Stimulated activated memory B cell treated with anti-CD40 and anti-IgM and Interleukin-4, amounts not matched to agents 10 μg/mL and 1 μg/mL and 100 μg/mL, for 72 hours (primary cell): ENCODE measurements around the gene HPS4.

Source experiments
- ATAC-seq: fragments of 150-1000 bp; cut with Tn5 transposase; 2 replicates; pipeline ENCODE4 v1.10.0; 2021
- H3K27ac Mint-ChIP-seq: one replicate; pipeline ENCODE4 v1.8.0; 2022; ENCODE audit warnings: mild to moderate bottlenecking, mixed read lengths
- H3K27me3 Mint-ChIP-seq: one replicate; pipeline ENCODE4 v1.8.0; 2022; ENCODE audit warnings: mixed read lengths
- H3K36me3 Mint-ChIP-seq: one replicate; pipeline ENCODE4 v1.8.0; 2022; ENCODE audit warnings: mixed read lengths
- H3K4me1 Mint-ChIP-seq: one replicate; pipeline ENCODE4 v1.8.0; 2022; ENCODE audit warnings: mixed read lengths
- H3K4me3 Mint-ChIP-seq: one replicate; pipeline ENCODE4 v1.8.0; 2022; ENCODE audit warnings: mild to moderate bottlenecking, moderate library complexity, mixed read lengths
- H3K9me3 Mint-ChIP-seq: one replicate; pipeline ENCODE4 v1.8.0; 2022; ENCODE audit warnings: mixed read lengths

HPS4 gene

DNA sequence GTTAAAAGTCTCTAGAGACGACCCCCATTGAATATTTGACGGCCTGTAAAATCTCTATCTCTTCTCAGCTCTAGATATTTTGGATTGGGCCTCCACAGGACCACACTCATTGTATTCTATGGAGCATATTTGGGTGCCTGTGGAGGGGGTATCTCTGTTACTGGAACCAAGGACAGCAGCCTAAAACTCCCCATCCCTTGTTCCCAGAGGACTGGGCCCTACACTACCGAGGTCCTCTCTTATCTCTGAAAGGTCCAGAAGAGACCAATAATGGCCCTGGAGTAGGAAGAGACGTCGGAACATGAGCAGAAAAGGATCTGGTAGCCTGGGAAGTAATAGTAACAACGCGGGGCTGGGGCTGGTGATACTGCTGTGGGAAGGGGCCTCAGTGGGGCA lies 542 bp downstream of the HPS4 start:
- peak overlapping the region; percentile 90 for H3K4me3 Mint-ChIP-seq
- H3K27me3 Mint-ChIP-seq: no peaks in the 10 kb centered on the region
- H3K27ac Mint-ChIP-seq: peak overlapping the region; percentile 98
- peaks cover 7% of the 10 kb centered on the region for H3K36me3 Mint-ChIP-seq
- H3K9me3 Mint-ChIP-seq: no peaks in the 10 kb centered on the region
- H3K4me1 Mint-ChIP-seq: peaks cover 68% of the 10 kb centered on the region
- ATAC-seq: no peak

DNA sequence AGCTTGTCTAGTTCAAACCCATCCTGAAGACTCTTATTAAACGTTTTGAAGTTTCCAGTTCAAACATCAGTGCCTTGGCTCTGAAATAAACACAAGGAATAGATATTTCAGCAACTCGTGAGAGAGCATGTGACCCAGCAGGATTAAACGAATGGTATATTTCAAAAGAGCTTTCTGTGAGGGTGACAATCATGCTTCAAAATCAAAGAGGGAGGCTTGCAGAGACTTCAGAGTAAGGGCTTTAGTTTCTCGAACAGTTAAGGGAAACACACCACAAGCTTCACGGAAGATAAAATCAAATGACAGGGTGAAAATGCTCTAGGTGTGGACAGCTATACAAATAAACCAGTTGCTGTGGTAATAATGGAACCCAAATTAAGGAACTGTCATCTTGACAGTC lies 1.4 kb downstream of the HPS4 start:
- no peak for ATAC-seq
- H3K36me3 Mint-ChIP-seq: peaks cover 11% of the 10 kb centered on the region
- no peaks in the 10 kb centered on the region for H3K27me3 Mint-ChIP-seq
- peak overlapping the region; percentile 98 for H3K27ac Mint-ChIP-seq
- peaks cover 75% of the 10 kb centered on the region for H3K4me1 Mint-ChIP-seq
- peak overlapping the region; percentile 90 for H3K4me3 Mint-ChIP-seq
- no peaks in the 10 kb centered on the region for H3K9me3 Mint-ChIP-seq

DNA sequence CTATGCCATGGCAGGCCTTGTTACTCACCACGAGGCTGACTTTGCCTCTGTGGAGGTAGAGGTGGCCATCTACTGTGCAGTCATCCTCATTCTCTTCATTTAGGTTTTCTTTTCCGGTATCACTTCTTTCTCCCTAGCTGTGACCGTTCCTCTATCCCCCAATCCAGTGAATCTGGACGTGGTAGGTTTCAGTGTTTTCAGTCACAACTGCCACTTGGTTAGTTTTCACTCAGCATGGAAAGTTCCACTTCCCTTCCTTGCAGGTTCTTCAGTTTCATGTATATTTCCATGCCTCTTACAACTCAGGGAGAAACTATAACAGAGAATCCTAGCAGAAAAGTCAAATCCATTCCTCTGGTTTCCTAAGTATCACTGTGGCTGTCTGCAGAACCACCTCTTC lies 1.9 kb downstream of the HPS4 start:
- Mint-ChIP-seq H3K36me3 (peaks cover 16% of the 10 kb centered on the region), H3K27ac (peak overlapping the region; percentile 98), H3K9me3 (no peaks in the 10 kb centered on the region), H3K4me1 (peaks cover 79% of the 10 kb centered on the region), H3K27me3 (no peaks in the 10 kb centered on the region), H3K4me3 (peak overlapping the region; percentile 90)
- peak; percentile 49 for ATAC-seq

DNA sequence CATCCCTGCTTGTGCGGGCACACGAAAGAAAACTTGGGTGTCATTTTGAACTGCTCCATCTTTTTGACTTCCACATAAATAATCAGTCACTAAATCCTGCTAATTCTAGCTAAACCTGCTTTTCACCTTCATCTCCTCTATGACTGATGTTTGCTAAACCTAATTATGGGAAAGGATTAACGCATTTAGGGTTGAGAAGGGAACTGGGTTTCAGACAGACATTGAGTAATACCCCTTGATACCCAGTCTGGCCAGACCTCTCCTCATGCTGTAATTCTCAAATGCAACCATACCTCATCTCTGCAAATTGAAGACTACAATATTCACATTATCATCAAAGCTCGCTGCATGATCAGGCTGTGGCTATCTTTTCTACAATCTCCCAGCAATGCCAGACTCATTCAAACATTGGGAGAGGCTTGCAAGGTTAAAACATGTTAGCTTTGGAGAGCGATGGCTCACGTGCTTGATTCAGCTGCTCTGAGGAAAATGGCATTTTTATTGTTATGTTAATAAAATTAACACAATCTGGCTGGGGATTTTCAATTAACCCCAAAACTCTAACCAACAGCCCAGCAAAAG lies 2.4 kb downstream of the HPS4 start:
- H3K27ac Mint-ChIP-seq: peak overlapping the region; percentile 98
- no peak for ATAC-seq
- H3K4me3 Mint-ChIP-seq: peak overlapping the region; percentile 55
- H3K27me3 Mint-ChIP-seq: no peaks in the 10 kb centered on the region
- no peaks in the 10 kb centered on the region for H3K9me3 Mint-ChIP-seq
- peaks cover 77% of the 10 kb centered on the region for H3K4me1 Mint-ChIP-seq
- H3K36me3 Mint-ChIP-seq: peaks cover 20% of the 10 kb centered on the region

DNA sequence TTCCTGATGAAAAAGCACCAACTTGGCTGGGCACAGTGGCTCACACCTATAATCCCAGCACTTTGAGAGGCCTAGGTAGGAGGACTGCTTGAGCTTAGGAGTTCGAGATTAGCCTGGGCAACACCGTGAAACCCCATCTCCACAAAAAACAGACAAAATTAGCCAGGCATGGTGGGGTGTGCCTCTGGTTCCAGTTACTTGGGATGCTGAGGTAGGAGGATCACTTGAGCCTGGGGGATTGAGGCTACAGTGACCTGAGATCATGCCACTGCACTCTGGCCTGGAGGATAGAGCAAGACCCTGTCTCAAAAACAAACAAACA lies 3.0 kb downstream of the HPS4 start:
- peak overlapping the region; percentile 98 for H3K27ac Mint-ChIP-seq
- no peaks in the 10 kb centered on the region for H3K9me3 Mint-ChIP-seq
- no peaks in the 10 kb centered on the region for H3K27me3 Mint-ChIP-seq
- H3K36me3 Mint-ChIP-seq: peaks cover 20% of the 10 kb centered on the region
- peaks cover 71% of the 10 kb centered on the region for H3K4me1 Mint-ChIP-seq
- H3K4me3 Mint-ChIP-seq: peak overlapping the region; percentile 47
- no peak for ATAC-seq

DNA sequence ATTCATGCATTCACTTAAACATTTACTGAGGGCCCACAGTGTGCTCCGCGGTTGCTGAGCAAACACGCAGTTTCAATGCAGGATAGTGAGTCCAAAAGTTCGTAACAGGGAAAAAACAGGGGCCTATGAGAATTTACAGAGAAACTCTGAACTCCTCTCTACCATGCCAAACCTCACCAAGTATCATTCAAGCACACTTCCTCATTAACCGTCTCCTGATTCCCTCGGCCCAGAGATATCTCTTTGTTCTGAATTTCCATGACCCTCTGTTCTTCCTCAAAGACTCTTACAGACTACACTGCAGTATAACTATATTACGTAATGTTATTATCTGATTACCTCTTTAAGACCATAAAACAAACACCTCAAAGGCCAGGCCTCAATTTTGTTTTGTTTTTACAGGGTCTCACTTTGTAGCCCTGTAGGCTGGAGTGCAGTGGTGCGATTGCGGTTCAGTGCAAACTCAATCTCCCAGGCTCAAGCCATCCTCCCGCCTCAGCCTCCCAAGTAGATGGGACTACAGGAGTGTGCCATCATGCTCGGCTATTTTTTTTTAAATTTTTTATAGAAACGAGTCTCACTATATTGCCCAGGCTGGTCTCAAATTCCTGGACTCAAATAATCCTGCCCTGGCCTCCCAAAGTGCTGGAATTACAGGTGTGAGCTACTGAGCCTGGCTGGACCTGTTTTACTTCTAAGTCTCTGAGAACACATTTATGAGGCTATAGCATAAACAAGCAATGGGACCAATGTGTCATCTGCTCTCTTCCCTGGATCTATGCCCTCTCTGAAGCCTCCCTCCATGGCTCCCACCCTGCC lies 3.6 kb downstream of the HPS4 start:
- no peaks in the 10 kb centered on the region for H3K9me3 Mint-ChIP-seq
- H3K27ac Mint-ChIP-seq: peak overlapping the region; percentile 98
- peaks cover 65% of the 10 kb centered on the region for H3K4me1 Mint-ChIP-seq
- H3K4me3 Mint-ChIP-seq: peak overlapping the region; percentile 67
- no peak for ATAC-seq
- H3K27me3 Mint-ChIP-seq: no peaks in the 10 kb centered on the region
- peaks cover 20% of the 10 kb centered on the region for H3K36me3 Mint-ChIP-seq

DNA sequence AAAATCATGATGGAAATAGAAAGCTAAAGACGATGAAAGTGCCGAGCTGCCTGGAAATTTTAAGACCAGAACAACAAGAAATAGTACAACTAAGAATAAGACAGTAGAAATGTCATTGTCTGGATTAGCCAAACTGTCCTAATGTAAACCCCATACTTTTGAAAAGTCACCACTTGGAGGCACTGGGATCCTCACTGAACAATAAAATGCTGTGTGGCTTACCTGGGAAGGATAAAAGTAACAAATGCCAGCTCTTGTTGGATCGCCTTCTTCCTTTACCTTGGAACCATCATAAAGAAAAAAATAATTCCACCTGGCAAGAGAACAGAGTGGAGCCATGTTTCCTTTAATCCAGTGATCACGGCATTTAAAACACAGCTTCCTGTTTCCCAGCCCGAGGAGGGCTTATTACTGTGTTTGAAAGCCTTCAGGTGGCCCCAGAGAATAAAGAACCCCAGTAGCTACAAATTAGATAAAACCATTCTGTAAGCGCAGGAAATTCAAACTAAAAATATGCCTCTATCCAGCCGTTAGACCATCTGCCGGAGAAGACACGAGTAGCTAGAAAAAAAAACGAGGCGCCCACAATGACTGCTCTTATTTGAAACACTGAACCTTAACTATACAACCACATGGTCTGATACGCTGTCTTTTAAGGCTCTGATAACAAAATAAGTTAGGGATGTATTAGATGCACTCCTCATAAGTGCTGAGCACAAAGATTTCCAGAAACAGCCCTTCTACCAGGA lies 4.4 kb downstream of the HPS4 start:
- H3K4me1 Mint-ChIP-seq: peaks cover 64% of the 10 kb centered on the region
- peak overlapping the region; percentile 67 for H3K4me3 Mint-ChIP-seq
- peaks cover 26% of the 10 kb centered on the region for H3K36me3 Mint-ChIP-seq
- H3K27ac Mint-ChIP-seq: peak overlapping the region; percentile 98
- H3K9me3 Mint-ChIP-seq: no peaks in the 10 kb centered on the region
- H3K27me3 Mint-ChIP-seq: no peaks in the 10 kb centered on the region
- ATAC-seq: no peak

DNA sequence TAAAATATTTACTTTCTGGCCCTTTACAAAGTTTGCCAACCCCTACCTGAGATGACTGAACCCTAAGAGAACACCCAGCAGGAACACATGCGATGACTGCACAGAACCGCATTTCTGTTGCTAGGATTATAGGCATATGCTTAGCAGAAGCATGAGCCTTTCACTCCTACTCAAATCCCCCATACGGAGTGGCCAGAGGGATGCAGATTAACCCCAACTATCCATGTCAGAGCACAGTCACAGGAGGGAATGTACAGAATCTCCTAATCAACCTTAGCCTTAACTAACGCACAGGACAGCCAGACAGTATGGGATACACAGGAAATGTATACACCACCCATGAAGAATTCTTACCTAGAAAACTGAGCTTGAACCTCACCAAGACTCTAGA lies 6.2 kb downstream of the HPS4 start:
- Mint-ChIP-seq H3K36me3 (peaks cover 39% of the 10 kb centered on the region), H3K4me1 (peaks cover 54% of the 10 kb centered on the region), H3K4me3 (no peak overlapping the region), H3K27me3 (no peaks in the 10 kb centered on the region), H3K9me3 (no peaks in the 10 kb centered on the region), H3K27ac (peak overlapping the region; percentile 98)
- no peak for ATAC-seq

DNA sequence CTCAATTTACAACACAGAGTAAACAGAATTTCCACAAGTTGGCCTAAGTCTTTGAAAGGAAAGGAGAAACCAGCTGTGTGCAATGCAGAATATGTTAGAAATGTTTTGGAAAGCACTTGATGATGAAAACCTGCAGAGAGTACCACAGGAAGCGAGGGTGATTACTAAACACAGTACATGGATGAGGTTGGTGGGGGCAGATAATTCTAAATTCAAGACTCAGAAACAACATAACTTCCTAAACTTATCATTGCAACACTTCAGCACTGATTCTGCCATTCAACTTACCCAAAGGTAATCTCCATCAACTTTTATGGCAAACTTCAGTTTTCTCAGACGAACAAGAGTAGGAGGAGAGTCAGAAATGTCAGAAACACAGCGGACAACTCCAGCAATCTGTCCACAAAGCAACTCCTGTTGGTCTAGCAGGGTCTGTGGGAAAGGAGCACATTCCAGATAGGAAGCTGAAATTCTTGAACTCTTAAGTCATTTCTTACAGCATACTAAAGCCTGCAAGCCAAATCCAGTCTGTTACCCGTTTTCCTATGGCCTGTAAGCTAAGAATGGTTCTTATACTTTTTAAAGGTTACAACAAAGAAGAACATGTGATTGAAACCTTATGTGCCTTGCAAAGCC lies 6.8 kb downstream of the HPS4 start:
- Mint-ChIP-seq H3K4me3 (no peak overlapping the region), H3K27ac (no peak overlapping the region), H3K36me3 (peaks cover 39% of the 10 kb centered on the region), H3K27me3 (no peaks in the 10 kb centered on the region), H3K4me1 (peaks cover 48% of the 10 kb centered on the region), H3K9me3 (no peaks in the 10 kb centered on the region)
- ATAC-seq: no peak

DNA sequence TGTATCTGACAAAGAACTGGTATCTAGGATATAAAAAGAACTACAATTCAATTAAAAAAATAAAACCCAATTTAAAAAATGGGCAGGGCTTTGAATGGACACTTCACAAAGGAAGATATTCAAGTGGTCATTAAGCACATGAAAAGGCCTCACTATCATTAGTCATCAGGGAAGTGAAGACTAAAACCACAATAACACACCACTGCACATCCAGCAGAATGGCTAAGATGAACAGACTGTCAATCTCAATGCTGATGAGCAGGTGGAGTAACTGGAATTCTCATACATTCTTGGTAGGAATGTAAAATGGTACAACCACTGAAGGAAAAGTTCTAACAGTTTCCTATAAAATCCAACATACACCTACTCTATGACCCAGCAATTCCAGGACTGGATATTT lies 8.9 kb downstream of the HPS4 start:
- H3K27me3 Mint-ChIP-seq: no peaks in the 10 kb centered on the region
- H3K4me1 Mint-ChIP-seq: peaks cover 27% of the 10 kb centered on the region
- no peak overlapping the region for H3K27ac Mint-ChIP-seq
- H3K4me3 Mint-ChIP-seq: no peak overlapping the region
- ATAC-seq: no peak
- H3K36me3 Mint-ChIP-seq: peaks cover 45% of the 10 kb centered on the region
- H3K9me3 Mint-ChIP-seq: no peaks in the 10 kb centered on the region

DNA sequence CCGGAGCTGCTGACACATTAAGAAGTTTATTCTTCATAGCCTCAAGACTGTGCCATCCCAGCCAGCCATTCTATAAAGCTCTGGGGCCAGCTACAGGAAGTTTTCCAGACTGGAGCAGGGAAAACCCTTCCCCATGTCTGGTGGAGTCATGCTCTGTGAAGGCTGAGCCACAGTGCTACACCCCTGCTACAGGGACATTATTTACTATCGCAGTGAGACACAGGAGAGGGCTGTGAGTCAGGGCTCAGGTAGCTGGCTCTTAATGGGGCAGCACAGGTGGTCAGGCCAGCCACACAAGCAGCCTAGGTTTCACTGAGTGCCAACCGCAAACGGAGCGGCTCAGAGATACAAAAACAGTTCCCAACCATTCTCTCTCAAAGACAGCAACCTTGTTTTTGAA lies 12.1 kb downstream of the HPS4 start:
- no peak for ATAC-seq
- Mint-ChIP-seq H3K27ac (no peak overlapping the region), H3K9me3 (no peaks in the 10 kb centered on the region), H3K4me3 (no peak overlapping the region), H3K27me3 (no peaks in the 10 kb centered on the region), H3K36me3 (peaks cover 52% of the 10 kb centered on the region), H3K4me1 (peaks cover under 1% of the 10 kb centered on the region)

DNA sequence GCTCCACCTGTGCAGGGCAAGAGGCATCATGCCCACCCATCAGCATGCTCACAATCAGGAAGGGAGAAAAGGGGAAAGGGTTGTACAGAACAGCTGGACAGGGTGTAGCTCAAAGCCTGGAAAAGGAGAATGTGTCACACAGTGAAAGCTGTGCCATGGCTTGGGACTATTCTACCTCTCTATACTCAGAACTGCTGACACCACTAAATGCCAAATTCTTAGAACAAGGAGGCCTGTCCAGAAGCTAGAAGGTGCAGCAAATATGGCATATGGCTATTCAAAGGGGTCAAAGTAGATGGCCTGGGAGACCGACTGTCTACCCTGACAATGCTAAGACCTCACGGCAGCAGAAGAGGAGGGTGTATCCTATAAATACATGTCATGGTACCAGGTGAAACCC lies 12.8 kb downstream of the HPS4 start:
- ATAC-seq: no peak
- Mint-ChIP-seq H3K36me3 (peaks cover 57% of the 10 kb centered on the region), H3K4me3 (no peak overlapping the region), H3K9me3 (no peaks in the 10 kb centered on the region), H3K4me1 (no peaks in the 10 kb centered on the region), H3K27ac (no peak overlapping the region), H3K27me3 (no peaks in the 10 kb centered on the region)

DNA sequence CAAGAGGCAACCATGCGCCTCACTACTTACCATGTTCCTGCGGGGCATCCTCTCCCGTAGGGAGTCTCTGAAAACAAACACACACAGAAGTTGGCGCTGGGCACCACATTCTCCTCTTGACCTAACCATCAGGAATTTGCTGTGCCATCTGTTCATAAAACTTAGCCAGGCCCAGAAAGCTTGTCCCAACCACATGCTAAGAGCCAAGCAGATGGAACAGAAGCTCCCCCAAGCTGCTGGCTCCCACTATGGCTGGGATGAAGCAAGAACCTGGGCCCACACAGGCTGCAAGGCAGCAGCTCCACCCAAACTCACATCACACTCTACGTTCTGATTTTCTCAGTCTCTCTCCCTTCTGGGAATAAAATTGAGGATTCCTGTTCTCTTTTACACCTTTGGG lies 17.4 kb downstream of the HPS4 start:
- Mint-ChIP-seq H3K36me3 (peaks cover 54% of the 10 kb centered on the region), H3K9me3 (no peaks in the 10 kb centered on the region), H3K4me1 (no peaks in the 10 kb centered on the region), H3K27me3 (no peaks in the 10 kb centered on the region), H3K4me3 (no peak overlapping the region), H3K27ac (no peak overlapping the region)
- no peak for ATAC-seq

DNA sequence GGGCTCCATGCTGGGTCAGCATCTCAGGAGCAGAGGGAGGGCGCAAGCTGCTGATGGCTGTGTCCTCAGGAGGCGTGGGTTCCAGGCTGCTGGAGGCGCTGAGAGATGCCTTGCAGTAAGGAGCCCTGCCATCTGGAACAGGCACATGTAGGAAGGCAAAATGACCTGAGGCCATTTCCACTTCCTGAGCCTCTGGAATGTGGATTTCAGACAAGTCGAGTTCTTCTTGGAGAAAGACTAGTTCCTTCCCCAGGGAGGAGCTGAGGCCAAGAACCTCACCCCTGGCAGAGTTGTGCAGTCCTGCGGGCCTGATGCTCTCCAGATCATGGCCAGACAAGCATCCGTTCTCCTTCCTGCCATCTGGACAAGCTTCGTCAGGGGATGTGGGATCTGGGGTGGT lies 19.3 kb downstream of the HPS4 start:
- Mint-ChIP-seq H3K27me3 (no peaks in the 10 kb centered on the region), H3K4me3 (no peak overlapping the region), H3K4me1 (no peaks in the 10 kb centered on the region), H3K27ac (no peak overlapping the region), H3K36me3 (peaks cover 44% of the 10 kb centered on the region), H3K9me3 (no peaks in the 10 kb centered on the region)
- ATAC-seq: no peak

DNA sequence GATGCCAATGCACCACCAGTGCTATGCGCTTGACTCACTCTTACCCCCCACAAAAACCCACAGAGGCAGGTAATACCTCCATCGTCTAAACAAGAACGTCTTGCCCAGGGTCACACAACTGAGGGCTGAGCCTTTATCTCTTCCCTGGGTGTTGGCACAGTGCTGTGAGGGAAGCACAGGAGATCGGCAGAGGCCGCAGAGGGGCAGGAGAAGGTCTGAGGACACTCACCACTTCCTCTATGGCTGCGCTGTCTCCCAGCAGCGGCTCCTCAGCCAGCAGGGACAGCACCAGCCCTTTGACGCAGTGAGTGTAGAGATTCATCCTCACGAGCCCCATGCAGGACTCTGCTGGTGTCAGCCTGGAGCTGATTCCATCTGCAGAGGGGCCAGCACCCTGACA lies 19.9 kb downstream of the HPS4 start:
- Mint-ChIP-seq H3K4me1 (no peaks in the 10 kb centered on the region), H3K4me3 (no peak overlapping the region), H3K9me3 (no peaks in the 10 kb centered on the region), H3K27ac (no peak overlapping the region), H3K36me3 (peaks cover 38% of the 10 kb centered on the region), H3K27me3 (no peaks in the 10 kb centered on the region)
- no peak for ATAC-seq
